Esophagus muscularis mucosa (tissue), 3 donors: Measurements from ENCODE around the gene CTU2.

Experiments used
- POLR2A ChIP-seq: fragments of 450-650 bp; IDR thresholded peaks from one replicate; pipeline ENCODE4 v1.6.1; 2017; ENCODE audit warnings: antibody characterized with exemption, moderate library complexity, mild to moderate bottlenecking, low read depth
- POLR2AphosphoS5 ChIP-seq, 2 donors: sonication (generic); formaldehyde crosslinking; IDR thresholded peaks; one replicate each; pipeline ENCODE4 v1.6.1; 2017; ENCODE audit warnings: antibody characterized with exemption in 2 of 2
- TF ChIP-seq, protein P1 (sequence below), 3 experiments: fragments of 200-600 bp in 2 of 3; fragments of 450-650 bp in 1 of 3; sonication (generic) in 2 of 3; IDR thresholded peaks; one replicate each; pipeline ENCODE4 v1.5.1; 2017 to 2019; ENCODE audit warnings: antibody characterized with exemption in 3 of 3, mild to moderate bottlenecking in 2 of 3, moderate library complexity in 1 of 3

DNA sequence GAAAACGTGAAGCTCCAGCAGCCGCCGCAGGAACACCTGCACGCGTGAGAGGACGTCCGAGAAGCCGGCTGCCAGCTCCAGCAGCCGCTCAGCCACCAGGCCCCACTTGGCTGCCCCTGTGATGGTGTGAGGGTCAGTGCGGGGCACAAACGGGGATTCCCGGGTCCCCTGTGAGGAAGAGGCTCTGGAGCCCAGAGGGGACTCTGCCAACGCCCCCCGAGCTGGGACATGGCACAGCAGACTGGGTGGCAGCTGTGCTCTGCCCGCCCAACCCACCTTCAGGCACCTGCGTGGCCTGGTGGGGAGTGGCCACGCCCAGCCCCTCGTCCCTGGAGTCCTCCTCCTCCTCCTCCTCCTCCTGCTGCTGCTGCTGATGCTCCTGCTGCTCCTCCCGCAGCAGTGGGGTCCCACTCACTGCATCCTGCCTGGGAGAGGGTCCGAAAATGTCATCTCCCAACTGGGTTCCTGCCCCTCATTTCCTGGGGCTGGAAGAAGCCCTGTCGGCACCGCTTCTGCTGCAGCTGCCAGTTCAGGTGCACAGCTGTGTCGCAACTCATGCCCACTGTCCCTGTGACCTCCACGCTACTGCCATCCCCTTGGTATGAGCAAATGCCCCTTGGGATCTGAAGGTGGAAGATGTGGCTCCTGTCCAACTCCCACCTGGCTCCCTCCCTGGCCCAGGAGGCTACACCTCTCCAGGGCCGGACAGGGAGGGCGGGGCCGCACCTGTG is 27.5 kb downstream of the CTU2 start:
- TF ChIP-seq, protein P1, sequence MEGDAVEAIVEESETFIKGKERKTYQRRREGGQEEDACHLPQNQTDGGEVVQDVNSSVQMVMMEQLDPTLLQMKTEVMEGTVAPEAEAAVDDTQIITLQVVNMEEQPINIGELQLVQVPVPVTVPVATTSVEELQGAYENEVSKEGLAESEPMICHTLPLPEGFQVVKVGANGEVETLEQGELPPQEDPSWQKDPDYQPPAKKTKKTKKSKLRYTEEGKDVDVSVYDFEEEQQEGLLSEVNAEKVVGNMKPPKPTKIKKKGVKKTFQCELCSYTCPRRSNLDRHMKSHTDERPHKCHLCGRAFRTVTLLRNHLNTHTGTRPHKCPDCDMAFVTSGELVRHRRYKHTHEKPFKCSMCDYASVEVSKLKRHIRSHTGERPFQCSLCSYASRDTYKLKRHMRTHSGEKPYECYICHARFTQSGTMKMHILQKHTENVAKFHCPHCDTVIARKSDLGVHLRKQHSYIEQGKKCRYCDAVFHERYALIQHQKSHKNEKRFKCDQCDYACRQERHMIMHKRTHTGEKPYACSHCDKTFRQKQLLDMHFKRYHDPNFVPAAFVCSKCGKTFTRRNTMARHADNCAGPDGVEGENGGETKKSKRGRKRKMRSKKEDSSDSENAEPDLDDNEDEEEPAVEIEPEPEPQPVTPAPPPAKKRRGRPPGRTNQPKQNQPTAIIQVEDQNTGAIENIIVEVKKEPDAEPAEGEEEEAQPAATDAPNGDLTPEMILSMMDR (IDR thresholded peaks at IDR 0.05) = no peak
- TF ChIP-seq POLR2A = no peak
- no peak for TF ChIP-seq POLR2AphosphoS5 (IDR thresholded peaks at IDR 0.05)
